NCI-H146 (cell line): ENCODE measurements around the gene SMG6.

Source experiments
- DNase-seq: peaks from one replicate; lab custom pipeline; 2025; lab: John Stamatoyannopoulos, UW

Gene SMG6

DNA sequence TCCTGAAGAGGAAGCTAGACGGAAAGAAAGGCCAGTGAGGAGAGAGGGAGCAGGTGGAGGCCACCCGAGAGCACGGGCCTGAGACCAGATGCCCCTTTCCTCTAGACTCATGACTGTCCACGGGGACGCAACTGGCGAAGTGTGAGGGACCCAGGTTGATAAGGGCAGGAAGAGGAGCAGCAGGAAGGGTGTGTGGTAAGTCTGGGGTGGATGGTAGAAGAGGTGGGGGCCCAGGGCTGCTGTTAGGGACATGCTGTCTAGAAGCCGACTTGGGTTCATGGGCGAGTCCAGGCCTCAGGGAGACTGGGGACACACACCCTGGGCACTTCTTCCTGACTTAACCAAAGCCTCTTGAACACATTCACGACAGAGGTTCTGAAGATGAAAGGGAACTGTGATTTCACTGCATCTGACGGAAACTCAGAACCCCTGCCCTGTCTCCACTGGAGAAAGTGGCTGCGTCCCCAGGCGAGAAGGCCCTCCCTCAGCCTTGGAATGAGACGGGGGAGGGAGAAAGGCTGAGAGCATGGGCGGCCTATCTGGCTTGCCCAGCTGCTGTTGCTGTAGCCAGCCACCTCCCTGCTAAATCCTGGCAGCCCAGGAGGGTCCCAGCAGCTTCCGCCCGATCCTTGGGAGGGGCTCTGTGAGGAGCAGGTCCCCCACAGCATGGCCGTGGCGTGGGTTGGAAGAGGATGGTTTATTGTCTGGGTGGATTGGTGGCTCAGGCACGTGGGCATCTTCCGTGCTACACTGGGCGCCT, 242.7 kb downstream of the SMG6 start:
- no peak for DNase-seq

DNA sequence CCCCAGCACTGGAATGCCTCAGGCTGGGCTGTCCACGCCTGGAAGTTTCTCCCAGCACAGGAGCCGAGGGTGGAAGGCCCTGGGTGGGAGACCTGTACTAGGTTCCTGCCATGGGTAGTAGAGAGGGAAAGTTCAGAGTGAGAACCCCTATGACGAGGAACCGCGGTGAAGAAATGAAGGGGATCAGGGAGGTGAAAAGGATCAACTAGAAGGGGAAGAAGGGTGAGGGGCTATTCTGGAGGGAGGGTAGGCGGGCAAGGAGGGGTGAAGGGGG, 243.3 kb downstream of the SMG6 start:
- DNase-seq, result no peak

DNA sequence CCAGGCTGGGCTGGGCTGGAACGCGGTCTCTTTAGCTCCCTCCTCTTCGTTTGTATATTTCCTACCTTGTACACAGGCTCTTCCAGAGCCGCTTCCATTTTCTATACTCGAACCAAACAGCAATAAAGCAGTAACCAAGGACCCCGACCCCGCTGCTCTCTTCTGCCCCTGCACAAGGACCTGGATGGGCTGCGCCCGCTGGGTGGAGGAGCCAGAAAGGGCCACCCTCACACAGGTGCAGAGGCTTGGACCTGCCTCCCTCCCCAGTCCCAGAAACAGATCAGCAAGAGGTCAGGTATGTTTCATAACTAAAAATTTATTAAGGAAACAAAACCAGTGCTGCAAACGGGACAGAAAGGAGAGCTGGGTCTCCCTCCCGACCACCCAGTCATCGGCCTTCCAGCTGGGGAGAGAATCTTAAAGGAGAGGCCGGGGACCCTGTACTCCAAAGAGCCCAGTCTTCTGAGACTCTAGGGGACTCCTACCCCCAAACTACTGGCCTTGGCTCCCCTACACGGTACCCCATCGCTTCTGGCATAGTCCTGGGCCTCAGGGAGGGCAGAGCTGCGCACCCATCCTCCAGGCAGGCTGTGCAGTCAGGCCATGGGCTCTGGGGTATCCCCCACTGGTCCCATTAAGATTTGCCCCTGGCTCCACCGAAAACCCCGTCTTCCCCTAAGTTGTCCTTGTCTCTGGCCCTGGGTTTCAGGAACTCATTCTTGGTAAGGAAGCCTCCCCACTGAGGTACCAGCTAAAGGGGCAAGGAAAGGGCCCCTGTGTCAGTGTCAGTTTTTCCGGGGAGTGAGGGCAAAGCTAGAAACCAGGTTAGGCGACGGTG, 243.8 kb downstream of the SMG6 start:
- DNase-seq, result no peak

DNA sequence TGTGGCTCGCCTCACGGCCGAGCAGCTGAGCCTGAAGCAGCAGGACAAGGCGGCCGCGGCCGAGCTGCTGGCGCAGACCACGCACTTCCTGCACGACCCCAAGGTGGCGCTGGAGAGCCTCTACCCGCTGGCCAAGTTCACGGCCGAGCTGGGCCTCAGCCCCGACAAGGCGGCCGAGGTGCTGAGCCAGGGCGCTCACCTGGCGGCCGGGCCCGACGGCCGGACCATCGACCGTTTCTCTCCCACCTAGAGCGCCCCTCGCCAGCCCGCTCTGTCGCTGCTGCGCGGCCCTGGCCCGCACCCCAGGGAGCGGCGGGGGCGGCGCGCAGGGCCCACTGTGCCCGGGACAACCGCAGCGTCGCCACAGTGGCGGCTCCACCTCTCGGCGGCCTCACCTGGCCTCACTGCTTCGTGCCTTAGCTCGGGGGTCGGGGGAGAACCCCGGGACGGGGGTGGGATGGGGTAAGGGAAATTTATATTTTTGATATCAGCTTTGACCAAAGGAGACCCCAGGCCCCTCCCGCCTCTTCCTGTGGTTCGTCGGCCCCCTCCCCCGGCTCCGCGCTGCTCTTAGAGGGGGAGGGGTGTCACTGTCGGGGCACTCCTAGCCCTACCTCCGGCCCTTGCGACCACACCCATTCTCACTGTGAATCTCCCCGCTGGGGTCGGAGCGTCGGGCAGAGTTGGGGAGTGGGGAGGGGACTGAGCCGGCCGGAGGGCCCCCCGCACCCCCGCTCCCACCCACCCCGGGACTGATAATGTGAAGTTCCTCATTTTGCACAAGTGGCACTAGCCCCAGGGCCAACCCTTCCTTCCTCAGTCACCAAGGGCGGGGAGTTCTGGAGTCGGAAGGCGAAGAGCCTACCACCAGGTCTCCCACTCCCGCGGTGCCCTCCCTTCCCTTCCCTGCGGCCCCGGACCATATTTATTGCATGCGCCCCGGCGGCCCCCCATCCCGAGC, 244.7 kb downstream of the SMG6 start:
- no peak for DNase-seq

DNA sequence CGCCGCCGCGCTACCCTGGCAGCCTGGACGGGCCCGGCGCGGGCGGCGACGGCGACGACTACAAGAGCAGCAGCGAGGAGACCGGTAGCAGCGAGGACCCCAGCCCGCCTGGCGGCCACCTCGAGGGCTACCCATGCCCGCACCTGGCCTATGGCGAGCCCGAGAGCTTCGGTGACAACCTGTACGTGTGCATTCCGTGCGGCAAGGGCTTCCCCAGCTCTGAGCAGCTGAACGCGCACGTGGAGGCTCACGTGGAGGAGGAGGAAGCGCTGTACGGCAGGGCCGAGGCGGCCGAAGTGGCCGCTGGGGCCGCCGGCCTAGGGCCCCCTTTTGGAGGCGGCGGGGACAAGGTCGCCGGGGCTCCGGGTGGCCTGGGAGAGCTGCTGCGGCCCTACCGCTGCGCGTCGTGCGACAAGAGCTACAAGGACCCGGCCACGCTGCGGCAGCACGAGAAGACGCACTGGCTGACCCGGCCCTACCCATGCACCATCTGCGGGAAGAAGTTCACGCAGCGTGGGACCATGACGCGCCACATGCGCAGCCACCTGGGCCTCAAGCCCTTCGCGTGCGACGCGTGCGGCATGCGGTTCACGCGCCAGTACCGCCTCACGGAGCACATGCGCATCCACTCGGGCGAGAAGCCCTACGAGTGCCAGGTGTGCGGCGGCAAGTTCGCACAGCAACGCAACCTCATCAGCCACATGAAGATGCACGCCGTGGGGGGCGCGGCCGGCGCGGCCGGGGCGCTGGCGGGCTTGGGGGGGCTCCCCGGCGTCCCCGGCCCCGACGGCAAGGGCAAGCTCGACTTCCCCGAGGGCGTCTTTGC, 245.6 kb downstream of the SMG6 start:
- DNase-seq, result no peak

DNA sequence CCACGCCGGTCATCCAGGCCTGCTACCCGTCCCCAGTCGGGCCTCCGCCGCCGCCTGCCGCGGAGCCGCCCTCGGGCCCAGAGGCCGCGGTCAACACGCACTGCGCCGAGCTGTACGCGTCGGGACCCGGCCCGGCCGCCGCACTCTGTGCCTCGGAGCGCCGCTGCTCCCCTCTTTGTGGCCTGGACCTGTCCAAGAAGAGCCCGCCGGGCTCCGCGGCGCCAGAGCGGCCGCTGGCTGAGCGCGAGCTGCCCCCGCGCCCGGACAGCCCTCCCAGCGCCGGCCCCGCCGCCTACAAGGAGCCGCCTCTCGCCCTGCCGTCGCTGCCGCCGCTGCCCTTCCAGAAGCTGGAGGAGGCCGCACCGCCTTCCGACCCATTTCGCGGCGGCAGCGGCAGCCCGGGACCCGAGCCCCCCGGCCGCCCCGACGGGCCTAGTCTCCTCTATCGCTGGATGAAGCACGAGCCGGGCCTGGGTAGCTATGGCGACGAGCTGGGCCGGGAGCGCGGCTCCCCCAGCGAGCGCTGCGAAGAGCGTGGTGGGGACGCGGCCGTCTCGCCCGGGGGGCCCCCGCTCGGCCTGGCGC, 246.3 kb downstream of the SMG6 start:
- DNase-seq, result no peak

DNA sequence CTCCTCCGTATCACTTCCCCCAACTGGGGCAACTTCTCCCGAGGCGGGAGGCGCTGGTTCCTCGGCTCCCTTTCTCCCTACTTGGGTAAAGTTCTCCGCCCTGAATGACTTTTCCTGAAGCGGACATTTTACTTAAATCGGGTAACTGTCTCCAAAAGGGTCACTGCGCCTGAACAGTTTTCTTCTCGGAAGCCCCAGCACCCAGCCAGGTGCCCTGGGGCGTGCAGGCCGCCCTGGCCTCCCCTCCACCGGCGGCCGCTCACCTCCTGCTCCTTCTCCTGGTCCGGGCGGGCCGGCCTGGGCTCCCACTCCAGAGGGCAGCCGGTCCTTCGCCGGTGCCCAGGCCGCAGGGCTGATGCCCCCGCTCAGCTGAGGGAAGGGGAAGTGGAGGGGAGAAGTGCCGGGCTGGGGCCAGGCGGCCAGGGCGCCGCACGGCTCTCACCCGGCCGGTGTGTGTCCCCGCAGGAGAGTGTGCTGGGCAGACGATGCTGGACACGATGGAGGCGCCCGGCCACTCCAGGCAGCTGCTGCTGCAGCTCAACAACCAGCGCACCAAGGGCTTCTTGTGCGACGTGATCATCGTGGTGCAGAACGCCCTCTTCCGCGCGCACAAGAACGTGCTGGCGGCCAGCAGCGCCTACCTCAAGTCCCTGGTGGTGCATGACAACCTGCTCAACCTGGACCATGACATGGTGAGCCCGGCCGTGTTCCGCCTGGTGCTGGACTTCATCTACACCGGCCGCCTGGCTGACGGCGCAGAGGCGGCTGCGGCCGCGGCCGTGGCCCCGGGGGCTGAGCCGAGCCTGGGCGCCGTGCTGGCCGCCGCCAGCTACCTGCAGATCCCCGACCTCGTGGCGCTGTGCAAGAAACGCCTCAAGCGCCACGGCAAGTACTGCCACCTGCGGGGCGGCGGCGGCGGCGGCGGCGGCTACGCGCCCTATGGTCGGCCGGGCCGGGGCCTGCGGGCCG, 247.1 kb downstream of the SMG6 start:
- DNase-seq, result no peak

DNA sequence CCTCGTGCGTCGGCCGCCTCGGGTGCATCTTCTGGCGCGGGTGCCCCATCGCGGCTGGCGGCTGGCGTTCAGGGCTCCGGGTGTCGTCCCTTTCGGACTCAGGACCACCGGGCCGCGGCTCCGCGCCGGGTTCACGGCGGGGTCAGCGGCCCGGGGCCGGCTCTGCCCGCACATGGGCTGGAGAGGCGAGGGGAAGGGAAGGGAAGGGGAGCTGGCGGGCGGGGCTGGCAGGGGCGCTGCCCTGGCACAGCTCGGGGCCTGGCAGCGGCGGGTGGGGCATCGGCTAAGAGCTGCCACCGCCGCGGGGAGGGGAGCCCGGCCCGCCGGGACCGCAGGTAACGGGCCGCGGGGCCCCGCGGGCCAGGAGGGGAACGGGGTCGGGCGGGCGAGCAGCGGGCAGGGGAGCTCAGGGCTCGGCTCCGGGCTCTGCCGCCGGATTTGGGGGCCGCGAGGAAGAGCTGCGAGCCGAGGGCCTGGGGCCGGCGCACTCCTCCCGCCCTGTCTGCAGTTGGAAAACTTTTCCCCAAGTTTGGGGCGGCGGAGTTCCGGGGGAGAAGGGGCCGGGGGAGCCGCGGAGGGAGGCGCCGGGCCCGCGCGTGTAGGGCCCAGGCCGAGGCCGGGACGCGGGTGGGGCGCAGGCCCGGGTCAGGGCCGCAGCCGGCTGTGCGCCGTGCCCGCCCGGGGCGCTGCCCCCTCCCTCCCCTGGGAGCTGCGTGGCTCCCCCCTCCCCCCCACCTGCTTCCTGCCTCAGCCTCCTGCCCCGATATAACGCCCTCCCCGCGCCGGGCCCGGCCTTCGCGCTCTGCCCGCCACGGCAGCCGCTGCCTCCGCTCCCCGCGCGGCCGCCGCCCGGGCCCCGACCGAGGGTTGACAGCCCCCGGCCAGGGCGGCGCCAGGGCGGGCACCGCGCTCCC, 248.0 kb downstream of the SMG6 start:
- DNase-seq, result no peak

DNA sequence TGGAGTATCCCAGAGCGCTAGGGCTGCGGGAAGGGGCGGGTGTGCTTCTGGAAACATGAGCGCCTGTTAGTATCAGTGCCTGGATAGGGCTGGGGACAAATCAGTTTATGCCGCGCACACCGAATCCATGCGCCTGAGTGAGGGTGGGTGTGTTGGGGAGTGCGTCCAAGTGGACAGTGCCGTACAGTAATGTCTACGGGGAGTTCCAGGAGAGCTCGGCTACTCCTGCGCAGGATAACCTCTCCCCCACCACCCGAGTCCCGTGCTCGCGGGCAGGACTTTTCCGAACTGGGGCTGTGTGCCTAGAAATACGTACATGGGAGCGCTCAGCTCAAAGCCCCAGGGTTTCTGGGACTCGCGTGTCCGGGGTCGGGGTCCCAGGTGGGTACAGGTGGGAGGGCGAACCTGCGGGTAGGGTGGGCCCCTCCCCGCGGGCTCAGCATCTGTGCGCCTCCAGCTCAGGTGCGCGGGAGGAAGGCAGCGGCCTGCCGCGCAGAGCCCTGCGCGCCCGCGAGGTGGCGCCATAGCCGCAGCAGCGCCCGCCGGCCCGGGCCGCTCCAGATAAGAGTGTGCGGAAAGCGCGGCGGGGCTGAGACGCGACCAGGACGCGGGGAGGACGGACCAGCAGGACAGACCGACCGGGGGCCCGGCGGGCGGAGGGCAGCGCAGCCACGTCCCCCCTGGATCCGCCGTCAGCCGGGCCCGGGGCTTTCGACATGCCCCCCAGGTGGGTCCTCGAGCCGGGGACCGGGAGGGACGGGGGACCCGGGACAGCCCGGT, 248.9 kb downstream of the SMG6 start, which contains the start of gene HIC1:
TSS of gene HIC1 (plus strand) at position 592 of the 780 bp plus-strand sequence. CDS start 1,588 bp downstream, outside the sequence.
- DNase-seq, result peak; percentile 55

DNA sequence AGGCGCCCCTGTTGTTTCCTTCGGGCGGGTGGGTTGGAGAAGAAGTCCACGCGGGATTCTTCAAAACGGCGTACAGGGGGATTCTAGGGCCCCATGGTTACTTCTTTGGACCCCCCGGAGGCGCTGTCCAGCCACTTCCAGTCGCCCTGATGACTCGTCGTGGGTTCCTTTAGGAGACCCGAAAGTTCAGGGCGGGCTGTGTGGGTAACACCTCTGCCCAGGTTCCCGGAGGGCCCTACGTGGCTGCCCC, 249.4 kb downstream of the SMG6 start:
- DNase-seq, result no peak

DNA sequence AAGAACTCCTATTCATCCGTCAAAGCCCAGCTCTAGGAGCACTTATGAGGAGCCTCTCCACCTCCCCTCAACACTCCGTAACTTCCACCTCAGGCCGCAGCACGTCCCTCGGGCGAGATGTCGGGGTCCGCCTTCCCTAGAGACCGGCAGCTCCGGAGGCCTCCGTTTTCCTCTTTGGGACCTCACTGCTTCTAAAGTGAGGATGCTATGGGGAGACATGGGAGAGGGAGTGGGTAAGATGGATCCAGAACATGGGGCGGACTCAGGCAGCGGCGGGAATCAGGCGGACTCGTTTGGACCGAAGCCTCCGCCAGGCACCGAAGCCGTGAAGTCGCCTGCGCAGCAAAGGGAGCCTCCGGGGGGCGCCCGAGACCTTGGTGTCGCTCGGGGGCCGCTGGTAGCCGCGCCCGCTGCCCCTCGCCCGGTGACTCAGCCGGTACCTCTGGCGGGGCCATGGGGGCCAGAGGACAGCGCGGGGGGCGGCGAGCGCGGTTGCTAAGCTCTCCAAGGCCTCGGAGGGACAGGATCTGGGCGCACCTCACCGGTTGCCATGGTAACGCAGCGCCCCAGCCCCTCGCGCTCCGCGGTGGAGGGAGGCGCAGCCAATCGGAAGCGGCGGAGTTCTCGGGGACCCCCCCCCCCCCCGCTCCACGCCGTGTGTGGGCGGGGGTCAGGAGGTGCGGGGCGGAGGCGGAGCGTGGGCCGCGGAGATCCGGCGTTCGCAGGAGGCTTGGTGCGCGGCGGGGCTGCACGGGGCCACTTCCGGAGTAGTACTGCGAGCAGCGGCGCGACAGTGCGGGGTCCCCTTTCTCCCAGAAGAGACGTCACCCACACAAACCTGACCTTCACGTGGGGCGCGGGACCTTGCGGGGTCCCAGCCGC, 250.0 kb downstream of the SMG6 start:
- peak; percentile 69 for DNase-seq

DNA sequence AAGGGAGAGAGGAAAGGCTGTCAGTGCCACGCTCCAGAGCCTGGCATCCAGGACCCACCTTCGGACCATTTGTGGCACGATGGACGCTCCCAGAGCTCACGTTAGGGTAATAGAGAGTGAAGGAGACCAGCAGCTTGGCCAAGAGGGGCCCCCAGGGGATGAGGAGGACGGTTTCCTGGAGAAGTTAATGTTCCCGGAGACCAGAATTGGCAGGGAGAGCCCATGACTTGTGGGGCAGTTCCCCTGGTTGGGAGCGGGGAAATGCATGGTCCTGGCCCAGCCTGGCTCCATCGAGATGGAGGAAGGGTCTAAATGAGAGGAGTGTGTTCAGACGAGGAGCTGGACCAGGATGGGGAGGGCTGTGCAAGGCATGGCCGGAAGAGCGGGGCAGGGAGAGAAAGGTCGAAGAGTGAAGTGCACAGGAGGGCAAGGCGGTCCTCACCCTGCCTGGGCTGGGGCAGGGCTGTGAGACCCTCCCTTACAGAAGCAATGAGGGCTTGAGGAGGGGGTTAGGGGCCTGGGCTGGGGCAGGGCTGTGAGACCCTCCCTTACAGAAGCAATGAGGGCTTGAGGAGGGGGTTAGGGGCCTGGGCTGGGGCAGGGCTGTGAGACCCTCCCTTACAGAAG, 251.5 kb downstream of the SMG6 start:
- DNase-seq, result no peak

DNA sequence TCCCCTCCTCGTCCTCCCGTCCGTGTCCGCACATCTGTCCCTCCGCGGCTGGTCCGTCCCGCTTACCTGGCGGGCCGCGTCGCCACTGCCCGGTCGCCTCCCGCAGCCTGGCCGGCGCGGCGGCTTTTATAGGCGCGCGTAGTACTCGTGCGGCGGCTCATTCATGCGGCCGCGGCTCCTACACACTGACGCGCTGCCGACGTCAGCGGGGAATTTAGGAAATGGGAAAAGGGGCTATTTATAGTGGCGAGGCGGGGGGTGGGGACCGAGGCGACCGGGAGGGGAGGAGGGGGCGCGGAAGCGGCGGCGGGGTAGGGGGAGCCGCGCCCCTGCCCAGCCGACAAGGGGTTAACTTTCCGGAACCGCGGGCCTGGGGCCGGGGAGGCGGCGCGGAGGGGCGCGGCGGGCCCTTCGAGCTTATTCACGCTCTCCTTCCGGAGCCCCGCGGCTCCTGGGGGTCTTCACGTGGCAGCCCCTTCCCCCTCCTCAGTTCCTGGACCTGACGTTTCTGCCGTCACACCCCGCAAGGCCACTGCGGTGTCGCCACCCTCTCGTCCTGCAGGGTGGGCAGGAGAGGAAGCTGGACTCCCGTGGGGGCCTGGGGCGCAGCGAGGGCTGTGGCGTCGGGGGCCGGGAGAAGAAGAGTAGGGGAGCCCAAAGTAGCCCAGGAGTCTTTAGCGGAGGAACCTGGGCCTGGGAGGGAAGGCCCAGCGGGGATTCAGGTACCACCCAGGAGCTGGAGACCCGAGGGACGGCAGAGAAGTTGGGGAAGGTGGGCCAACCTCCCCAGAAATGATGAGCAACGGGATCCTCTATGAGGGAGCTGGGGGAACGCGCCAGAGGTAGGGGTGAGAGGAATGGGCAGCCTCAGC, 252.3 kb downstream of the SMG6 start:
- DNase-seq, result peak; percentile 51

DNA sequence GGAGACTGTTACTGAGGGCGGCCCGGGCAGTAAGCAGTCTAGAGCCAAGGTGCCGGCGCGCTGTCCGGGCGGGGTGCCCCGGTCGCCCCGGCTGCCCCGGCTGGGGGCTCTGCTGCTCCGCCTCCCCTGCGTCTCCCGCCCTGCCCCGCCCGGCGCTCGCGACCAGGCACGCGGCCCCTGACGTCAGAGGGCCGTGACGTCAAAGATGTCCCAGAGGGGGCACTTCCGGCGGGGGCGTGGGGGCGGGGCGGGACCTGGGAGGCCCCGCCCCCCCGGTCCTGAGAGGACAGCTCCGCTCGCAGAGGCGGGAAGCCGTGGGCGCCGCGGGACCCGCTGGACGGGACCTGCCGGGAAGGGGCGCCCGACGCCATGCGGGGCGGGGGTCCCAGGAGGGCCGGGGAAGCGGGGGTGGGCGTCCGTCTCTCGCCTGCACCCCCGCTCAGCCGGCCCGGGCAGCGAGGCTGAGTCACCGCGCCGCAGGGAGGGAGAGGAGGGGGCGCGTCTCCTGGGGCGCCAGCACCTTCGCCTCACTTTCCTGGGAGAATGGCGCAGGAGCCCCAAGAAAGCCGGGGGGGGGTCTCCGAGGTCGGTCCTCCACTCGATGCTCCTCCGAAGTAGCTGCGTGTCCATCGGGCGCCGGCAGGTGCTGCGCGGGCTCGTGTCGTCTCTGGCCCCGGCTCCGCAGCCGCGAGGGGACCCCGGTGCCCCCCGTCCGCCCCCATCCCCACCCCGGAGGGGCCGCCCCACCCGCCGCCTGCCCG, 253.1 kb downstream of the SMG6 start:
- DNase-seq, result peak; percentile 78
